Measurements from ENCODE around the gene COPS4. TPM values are rescaled to one million over a fixed set of nuclear protein-coding genes. Genes with fewer than 3 reads are reported as not detected.

COPS4 gene
- total and polyA plus RNA-seq, 2 of the 8 experiments (the other 6 are each of a cell fraction or from before 2014, with no cell fraction given): 14.9 to 28.3 TPM

DNA sequence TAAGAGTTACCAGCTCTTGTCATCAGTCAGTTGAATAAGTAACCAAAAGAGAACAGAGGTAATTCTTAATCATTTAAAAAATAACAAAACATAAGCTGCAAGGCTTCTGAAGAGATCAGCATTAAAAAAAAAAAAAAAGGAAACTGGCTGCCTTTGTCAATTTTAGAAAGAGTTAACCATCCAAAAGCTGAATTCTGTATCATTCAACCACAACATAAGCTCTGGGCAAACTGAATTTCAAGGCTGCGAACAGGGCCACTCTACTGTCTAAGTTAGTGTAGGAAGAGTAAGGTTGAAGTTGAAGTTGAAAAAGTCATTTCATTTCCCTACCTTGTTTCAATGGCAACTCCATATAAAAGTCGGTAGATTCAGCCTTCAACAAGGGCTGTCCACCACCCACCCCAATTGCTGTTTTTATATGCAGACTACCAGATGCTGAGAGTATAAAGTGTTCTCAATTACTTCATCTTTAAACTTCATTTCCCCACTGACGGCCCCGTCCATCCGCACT, 23.2 kb upstream of the COPS4 start (continued):
- no peak for TF ChIP-seq SP1 (IDR thresholded peaks at IDR 0.05; ENCODE audit: low read depth, low read length)
